ENCODE results near the gene FAM120B. TPM values are rescaled to one million over a fixed set of nuclear protein-coding genes. Genes with fewer than 3 reads are reported as not detected.
"Not testable (repeated sequence)": the region's sequence is repeated elsewhere in the genome, so short reads cannot be mapped to it uniquely, and the experiment has no call there.

Gene FAM120B
- total RNA-seq, 4 donors from 2014 or later, result 24.6 to 40.3 (median 31.9) TPM

DNA sequence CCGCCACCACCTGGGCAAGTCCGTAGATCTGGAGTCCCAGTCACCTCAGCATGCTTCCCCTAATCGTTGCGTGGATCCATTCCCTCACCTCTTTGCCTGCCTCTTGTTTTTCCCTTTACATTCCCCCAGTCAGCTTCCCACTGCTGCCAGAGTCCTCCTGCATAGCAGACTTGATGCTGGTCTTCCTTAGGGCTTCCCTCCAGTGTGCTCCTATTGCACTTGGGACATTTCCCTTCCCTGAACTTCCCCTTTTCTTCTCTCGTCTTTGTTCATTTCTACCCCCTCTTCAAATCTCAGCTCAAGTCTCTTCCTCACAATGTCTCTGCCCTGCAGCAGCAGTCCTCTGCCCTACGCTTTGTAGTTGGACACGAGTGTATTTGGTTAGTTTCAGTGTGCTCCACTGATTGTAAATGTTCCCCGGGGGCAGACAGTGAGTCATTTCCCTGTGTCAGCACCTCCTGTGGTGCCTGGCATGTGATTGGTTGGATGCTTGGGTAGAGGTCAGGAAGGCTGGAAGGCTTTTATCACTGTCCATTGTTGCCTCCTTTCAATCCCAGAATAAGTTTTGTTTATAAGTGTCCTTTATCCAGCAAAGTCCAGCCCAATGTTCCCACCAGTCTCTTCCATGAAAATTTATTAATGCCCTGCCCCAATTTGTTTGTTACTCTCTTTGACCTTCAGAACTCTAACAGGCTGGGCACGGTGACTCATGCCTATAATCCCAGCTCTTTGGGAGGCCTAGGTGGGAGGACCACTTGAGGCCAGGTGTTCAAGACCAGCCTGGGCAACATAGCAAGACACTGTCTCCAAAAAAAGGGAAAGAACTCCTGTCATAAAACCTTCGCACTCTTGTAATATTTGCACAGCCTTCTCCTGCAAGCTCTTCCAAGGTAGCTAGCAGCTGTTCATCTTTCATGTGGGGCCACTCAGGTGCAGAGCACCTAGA lies 38.3 kb downstream of the FAM120B start:
- Histone ChIP-seq H3K9me3 (no peaks in the 10 kb centered on the region), H3K27me3 (no peaks in the 10 kb centered on the region), H3K4me3 (no peak overlapping the region), H3K27ac (peak overlapping the region in 1 of 4 donors; percentile 21), H3K36me3 (peaks cover 0 to 68% of the 10 kb centered on the region in 2 donors), H3K4me1 (no peaks in the 10 kb centered on the region)
- WGBS, 2 donors (ENCODE audit: low coverage in 1 of 2), result 68 to 73% methylated on average over 8 to 10 of the region's 10 CpGs
- TF ChIP-seq EP300 (IDR thresholded peaks at IDR 0.05) (no peak), POLR2AphosphoS5 (IDR thresholded peaks at IDR 0.05) (no peak), POLR2A (IDR thresholded peaks at IDR 0.05) (no peak)
- TF ChIP-seq, protein P1, sequence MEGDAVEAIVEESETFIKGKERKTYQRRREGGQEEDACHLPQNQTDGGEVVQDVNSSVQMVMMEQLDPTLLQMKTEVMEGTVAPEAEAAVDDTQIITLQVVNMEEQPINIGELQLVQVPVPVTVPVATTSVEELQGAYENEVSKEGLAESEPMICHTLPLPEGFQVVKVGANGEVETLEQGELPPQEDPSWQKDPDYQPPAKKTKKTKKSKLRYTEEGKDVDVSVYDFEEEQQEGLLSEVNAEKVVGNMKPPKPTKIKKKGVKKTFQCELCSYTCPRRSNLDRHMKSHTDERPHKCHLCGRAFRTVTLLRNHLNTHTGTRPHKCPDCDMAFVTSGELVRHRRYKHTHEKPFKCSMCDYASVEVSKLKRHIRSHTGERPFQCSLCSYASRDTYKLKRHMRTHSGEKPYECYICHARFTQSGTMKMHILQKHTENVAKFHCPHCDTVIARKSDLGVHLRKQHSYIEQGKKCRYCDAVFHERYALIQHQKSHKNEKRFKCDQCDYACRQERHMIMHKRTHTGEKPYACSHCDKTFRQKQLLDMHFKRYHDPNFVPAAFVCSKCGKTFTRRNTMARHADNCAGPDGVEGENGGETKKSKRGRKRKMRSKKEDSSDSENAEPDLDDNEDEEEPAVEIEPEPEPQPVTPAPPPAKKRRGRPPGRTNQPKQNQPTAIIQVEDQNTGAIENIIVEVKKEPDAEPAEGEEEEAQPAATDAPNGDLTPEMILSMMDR (IDR thresholded peaks at IDR 0.05), result no peak
- peak; percentile 78 for ATAC-seq

DNA sequence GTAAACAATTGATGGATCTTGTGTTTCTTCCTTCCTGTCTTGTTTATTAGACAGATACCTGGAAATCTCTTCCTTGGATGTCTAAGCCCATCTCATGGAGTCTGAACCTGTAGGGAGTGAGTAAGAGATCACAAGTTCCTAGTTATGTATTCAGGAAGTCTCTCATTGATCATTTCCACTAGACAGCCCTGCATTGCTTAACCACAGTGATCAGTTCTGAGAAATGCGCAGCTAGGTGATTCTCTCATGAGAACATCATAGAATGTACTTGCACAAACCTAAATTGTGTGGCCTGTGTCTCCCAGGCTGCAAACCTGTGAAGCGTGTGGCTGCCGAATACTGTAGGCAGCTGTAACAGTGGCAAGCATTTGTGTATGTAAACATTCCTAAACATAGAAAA lies 39.1 kb downstream of the FAM120B start:
- Histone ChIP-seq H3K36me3 (peaks cover 0 to 74% of the 10 kb centered on the region in 2 donors), H3K27me3 (no peaks in the 10 kb centered on the region), H3K9me3 (no peaks in the 10 kb centered on the region), H3K4me1 (no peaks in the 10 kb centered on the region), H3K4me3 (no peak overlapping the region), H3K27ac (no peak overlapping the region)
- WGBS, 2 donors (ENCODE audit: low coverage in 1 of 2), result 96% methylated on average over 3 of the region's 3 CpGs; no CpG with 5 or more reads in 1 of the 2 donors
- no peak for ATAC-seq
- TF ChIP-seq EP300 (IDR thresholded peaks at IDR 0.05) (no peak), POLR2A (IDR thresholded peaks at IDR 0.05) (no peak), POLR2AphosphoS5 (IDR thresholded peaks at IDR 0.05) (no peak)
- TF ChIP-seq, protein P1 (IDR thresholded peaks at IDR 0.05), result no peak

DNA sequence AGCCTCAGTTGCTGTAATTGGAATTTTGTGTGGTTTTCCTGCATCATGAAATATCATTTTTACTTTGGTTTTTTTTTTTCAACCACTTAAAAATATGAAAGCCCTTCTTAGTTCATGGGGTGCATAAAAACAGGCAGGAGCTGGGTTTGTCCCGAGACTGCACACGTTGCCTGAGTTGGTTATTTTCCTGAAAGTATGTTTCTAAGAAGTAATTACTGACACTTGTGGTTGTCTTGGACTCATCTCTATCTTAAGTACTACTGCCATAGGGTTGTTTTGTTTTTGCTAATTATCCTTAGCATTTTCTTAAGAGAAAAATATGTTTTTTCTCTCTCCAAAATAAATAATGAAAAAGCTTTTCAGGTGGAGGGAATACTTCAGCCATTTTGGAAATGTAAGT lies 40.1 kb downstream of the FAM120B start:
- 66 to 92% methylated on average over 2 of the region's 2 CpGs for WGBS, 2 donors (ENCODE audit: low coverage in 1 of 2)
- Histone ChIP-seq H3K36me3 (peaks cover 0 to 70% of the 10 kb centered on the region in 2 donors), H3K27ac (no peak overlapping the region), H3K27me3 (no peaks in the 10 kb centered on the region), H3K4me3 (no peak overlapping the region), H3K4me1 (no peaks in the 10 kb centered on the region), H3K9me3 (no peaks in the 10 kb centered on the region)
- no peak for TF ChIP-seq POLR2AphosphoS5 (IDR thresholded peaks at IDR 0.05)
- TF ChIP-seq, protein P1 (IDR thresholded peaks at IDR 0.05), result no peak
- TF ChIP-seq POLR2A (IDR thresholded peaks at IDR 0.05), result no peak
- TF ChIP-seq EP300 (IDR thresholded peaks at IDR 0.05), result no peak
- ATAC-seq, result no peak

DNA sequence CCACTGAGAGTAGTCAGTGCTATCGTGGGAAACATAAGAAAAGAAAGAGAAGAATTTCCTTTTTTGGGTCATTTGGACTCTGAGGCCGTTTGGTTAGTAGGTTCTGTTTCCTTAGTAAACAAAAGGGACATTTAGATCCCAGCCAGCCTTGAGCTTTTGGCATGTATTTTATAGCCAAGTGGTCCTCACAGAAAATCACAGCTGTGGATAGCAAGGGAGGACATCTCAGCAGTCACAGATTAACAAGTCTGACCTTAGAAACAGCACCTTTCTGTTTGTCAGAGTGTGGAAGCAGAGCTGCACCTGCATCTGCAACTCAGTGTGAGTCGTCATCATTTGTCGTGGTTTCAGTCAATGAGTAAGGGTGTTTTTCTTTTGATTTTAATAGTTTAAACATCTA lies 40.5 kb downstream of the FAM120B start:
- no peaks in the 10 kb centered on the region for H3K27me3 ChIP-seq
- H3K36me3 ChIP-seq, result peaks cover 0 to 67% of the 10 kb centered on the region in 2 donors
- 71 to 75% methylated on average over 2 to 4 of the region's 4 CpGs for WGBS, 2 donors (ENCODE audit: low coverage in 1 of 2)
- no peak overlapping the region for H3K4me3 ChIP-seq
- H3K4me1 ChIP-seq, result no peaks in the 10 kb centered on the region
- ATAC-seq, result no peak
- H3K9me3 ChIP-seq, result no peaks in the 10 kb centered on the region
- TF ChIP-seq POLR2AphosphoS5 (IDR thresholded peaks at IDR 0.05) (no peak), POLR2A (IDR thresholded peaks at IDR 0.05) (no peak), EP300 (IDR thresholded peaks at IDR 0.05) (no peak)
- TF ChIP-seq, protein P1 (IDR thresholded peaks at IDR 0.05), result no peak
- H3K27ac ChIP-seq, result no peak overlapping the region

DNA sequence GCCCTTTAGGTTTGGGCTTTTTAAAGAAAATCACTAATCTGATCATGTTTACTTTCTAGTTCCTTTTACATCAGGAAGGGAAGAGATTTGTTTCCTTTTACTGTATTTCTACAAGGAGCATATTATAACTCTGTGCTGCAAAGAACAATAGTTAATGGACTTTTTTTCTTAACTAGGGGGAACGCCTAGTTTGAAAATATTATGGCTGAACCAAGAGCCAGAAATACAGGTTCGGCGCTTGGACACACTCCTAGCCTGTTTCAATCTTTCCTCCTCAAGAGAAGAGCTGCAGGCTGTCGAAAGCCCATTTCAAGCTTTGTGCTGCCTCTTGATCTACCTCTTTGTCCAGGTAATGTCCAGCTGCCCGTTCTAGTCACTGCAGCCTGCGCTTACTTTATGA lies 41.4 kb downstream of the FAM120B start:
- TF ChIP-seq EP300 (IDR thresholded peaks at IDR 0.05), result no peak
- TF ChIP-seq POLR2A (IDR thresholded peaks at IDR 0.05), result no peak
- TF ChIP-seq POLR2AphosphoS5 (IDR thresholded peaks at IDR 0.05), result no peak
- TF ChIP-seq, protein P1 (IDR thresholded peaks at IDR 0.05), result no peak
- ATAC-seq, result no peak
- H3K4me1 ChIP-seq, result no peaks in the 10 kb centered on the region

DNA sequence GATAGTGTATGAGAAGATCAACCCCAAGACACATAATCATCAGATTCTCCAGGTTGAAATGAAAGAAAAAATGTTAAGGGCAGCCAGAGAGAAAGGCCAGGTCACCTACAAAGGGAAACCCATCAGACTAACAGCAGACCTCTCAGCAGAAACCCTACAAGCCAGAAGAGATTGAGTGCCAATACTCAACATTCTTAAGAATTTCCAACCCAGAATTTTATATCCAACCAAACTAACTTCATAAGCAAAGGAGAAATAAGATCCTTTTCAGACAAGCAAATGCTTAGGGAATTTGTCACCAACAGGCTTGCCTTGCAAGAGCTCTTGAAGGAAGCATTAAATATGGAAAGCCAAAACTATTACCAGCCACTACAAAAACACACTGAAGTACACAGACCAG lies 44.9 kb downstream of the FAM120B start:
- H3K9me3 ChIP-seq, H3K4me1 ChIP-seq, ATAC-seq, H3K27me3 ChIP-seq, H3K4me3 ChIP-seq, H3K27ac ChIP-seq: not testable (repeated sequence)
- H3K36me3 ChIP-seq, result peaks cover 0 to 47% of the 10 kb centered on the region in 2 donors

More for the DNA sequence above, 41.4 kb downstream of the FAM120B start:
- 83 to 90% methylated on average over 2 to 5 of the region's 6 CpGs for WGBS, 2 donors (ENCODE audit: low coverage in 1 of 2)
- no peaks in the 10 kb centered on the region for H3K9me3 ChIP-seq
- no peaks in the 10 kb centered on the region for H3K27me3 ChIP-seq
- H3K27ac ChIP-seq, result no peak overlapping the region
- H3K36me3 ChIP-seq, result peaks cover 0 to 61% of the 10 kb centered on the region in 2 donors
- H3K4me3 ChIP-seq, result no peak overlapping the region

DNA sequence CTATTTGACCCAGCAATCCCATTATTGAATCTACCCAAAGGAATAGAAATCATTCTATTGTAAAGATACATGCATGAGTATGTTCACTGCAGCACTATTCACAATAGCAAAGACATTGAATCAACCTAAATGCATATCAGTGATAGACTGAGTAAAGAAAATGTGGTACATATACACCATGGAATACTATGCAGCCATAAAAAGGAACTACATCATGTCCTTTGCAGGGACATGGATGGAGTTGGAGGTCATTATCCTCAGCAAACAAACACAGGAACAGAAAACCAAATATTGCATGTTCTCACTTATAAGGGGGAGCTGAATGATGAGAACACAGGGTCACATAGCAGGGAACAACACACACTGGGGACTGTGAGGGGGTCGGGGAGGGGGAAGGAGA lies 48.6 kb downstream of the FAM120B start:
- not testable (repeated sequence) for H3K27ac ChIP-seq, H3K4me3 ChIP-seq, ATAC-seq, H3K4me1 ChIP-seq, H3K27me3 ChIP-seq, H3K9me3 ChIP-seq
- 67% methylated on average over 1 of the region's 1 CpG; no CpG with 5 or more reads in 1 of the 2 donors for WGBS, 2 donors (ENCODE audit: low coverage in 1 of 2)
- H3K36me3 ChIP-seq, result peaks cover 0 to 60% of the 10 kb centered on the region in 2 donors

Data from gastroesophageal sphincter (tissue), 4 donors.